HepG2 (cell line): ENCODE results near the gene MADCAM1. TPM values are rescaled to one million over a fixed set of nuclear protein-coding genes. Genes with fewer than 3 reads are reported as not detected.

ENCODE experiments used
- AGO2 ChIP-seq: fragments of 200-400 bp; formaldehyde crosslinking; optimal IDR thresholded peaks from 2 replicates; pipeline ENCODE3; 2017; ENCODE audit warnings: mild to moderate bottlenecking, low read depth, low read length, moderate library complexity
- FOXA3 ChIP-seq: IDR thresholded peaks from 2 replicates; pipeline ENCODE4 v1.6.1; 2016; ENCODE audit warnings: missing genetic modification reagents, missing compliant biosample characterization
- GMEB1 ChIP-seq: sonication (generic); formaldehyde crosslinking; IDR thresholded peaks from 2 replicates; pipeline ENCODE4 v1.5.1; 2020; ENCODE audit warnings: missing genetic modification reagents, mild to moderate bottlenecking, borderline replicate concordance
- HES4 ChIP-seq: sonication (generic); formaldehyde crosslinking; IDR thresholded peaks from 2 replicates; pipeline ENCODE4 v1.9.0; 2021; ENCODE audit warnings: mild to moderate bottlenecking, missing genetic modification reagents, borderline replicate concordance
- HNF1A ChIP-seq, 2 experiments: sonication (generic) in 1 of 2; formaldehyde crosslinking in 1 of 2; IDR thresholded peaks; 2 replicates each; pipeline versions ENCODE4 v1.4.0 to v1.6.1; 2016 to 2020; ENCODE audit warnings: borderline replicate concordance in 1 of 2, low read depth in 1 of 2, mild to moderate bottlenecking in 1 of 2, missing genetic modification reagents in 1 of 2
- NONO ChIP-seq, 2 experiments: fragments of 450-650 bp in 1 of 2; sonication (generic) in 1 of 2; formaldehyde crosslinking in 1 of 2; IDR thresholded peaks in 1 of 2; conservative IDR thresholded peaks in 1 of 2; 2 replicates each; pipeline versions ENCODE4 v1.6.1 to v1.8.0; 2017 to 2022; ENCODE audit warnings: mild to moderate bottlenecking in 1 of 2, missing genetic modification reagents in 1 of 2, moderate library complexity in 1 of 2
- NPAS2 ChIP-seq: sonication (generic); formaldehyde crosslinking; IDR thresholded peaks from 2 replicates; pipeline ENCODE4 v1.8.0; 2022; ENCODE audit warnings: mild to moderate bottlenecking, missing genetic modification reagents, borderline replicate concordance
- NR2C2 ChIP-seq: sonication (generic); formaldehyde crosslinking; IDR thresholded peaks from 2 replicates; pipeline ENCODE4 v1.4.0; 2020; ENCODE audit warnings: missing genetic modification reagents, mild to moderate bottlenecking, moderate library complexity, borderline replicate concordance
- PHF5A ChIP-seq: IDR thresholded peaks from one replicate; pipeline ENCODE4 v1.6.1; 2018; ENCODE audit warnings: low read depth, missing genetic modification reagents; ENCODE audit not compliant: unreplicated experiment
- PITX1 ChIP-seq: sonication (generic); formaldehyde crosslinking; IDR thresholded peaks from 2 replicates; pipeline ENCODE4 v1.5.1; 2020; ENCODE audit warnings: mild to moderate bottlenecking, missing genetic modification reagents
- SUZ12 ChIP-seq: fragments of 150-350 bp; IDR thresholded peaks from 2 replicates; pipeline ENCODE4 v1.6.1; 2014; ENCODE audit warnings: low read depth, low read length
- THYN1 ChIP-seq: sonication (generic); formaldehyde crosslinking; IDR thresholded peaks from 2 replicates; pipeline ENCODE4 v1.8.1; 2023; ENCODE audit warnings: low read depth, mild to moderate bottlenecking, moderate library complexity, missing genetic modification reagents, borderline replicate concordance
- TOPORS ChIP-seq: sonication (generic); formaldehyde crosslinking; IDR thresholded peaks from 2 replicates; pipeline ENCODE4 v1.8.0; 2023; ENCODE audit warnings: mild to moderate bottlenecking, missing genetic modification reagents
- U2AF2 ChIP-seq: fragments of 200-400 bp; formaldehyde crosslinking; IDR thresholded peaks from 2 replicates; pipeline ENCODE4 v1.6.1; 2017; ENCODE audit warnings: low read depth, mild to moderate bottlenecking, low read length
- ZBTB33 ChIP-seq: sonication (generic); formaldehyde crosslinking; IDR thresholded peaks from 2 replicates; pipeline ENCODE4 v1.4.0; 2020; ENCODE audit warnings: missing genetic modification reagents
- ZFP90 ChIP-seq: sonication (generic); formaldehyde crosslinking; IDR thresholded peaks from 2 replicates; pipeline ENCODE4 v1.8.0; 2022; ENCODE audit warnings: missing genetic modification reagents, mild to moderate bottlenecking, inconsistent platforms, borderline replicate concordance
- ZNF205 ChIP-seq: IDR thresholded peaks from 2 replicates; pipeline ENCODE4 v1.6.1; 2018; ENCODE audit warnings: missing biosample characterization, missing genetic modification reagents
- ZNF556 ChIP-seq: sonication (generic); formaldehyde crosslinking; IDR thresholded peaks from 2 replicates; pipeline ENCODE4 v1.4.0; 2020; ENCODE audit warnings: mild to moderate bottlenecking, missing genetic modification reagents, borderline replicate concordance
- ZNF761 ChIP-seq: sonication (generic); formaldehyde crosslinking; conservative IDR thresholded peaks from 2 replicates; pipeline ENCODE4 v1.4.0; 2020; ENCODE audit warnings: mild to moderate bottlenecking, missing genetic modification reagents
- ZSCAN21 ChIP-seq: sonication (generic); formaldehyde crosslinking; IDR thresholded peaks from 2 replicates; pipeline ENCODE4 v1.8.0; 2022; ENCODE audit warnings: mild to moderate bottlenecking, missing genetic modification reagents, moderate library complexity, borderline replicate concordance
- polyA plus RNA-seq, 8 experiments: library from polyadenylated mRNA; depleted of rRNA in 3 of 8; stranded (reverse) in 7 of 8; unstranded in 1 of 8; fragments of >200 nt; fragmentation: Illumina TruSeq in 4 of 8; extraction: Trizol in 4 of 8; gene quantifications; 2 replicates each; pipeline versions ENCODE4 v1.2.1 to v1.2.3, GENCODE V29; 2011 to 2016; ENCODE audit warnings: low read depth in 4 of 8, missing spikeins in 1 of 8, mixed read lengths in 1 of 8; ENCODE audit not compliant: insufficient read depth in 1 of 8
- total RNA-seq, 5 experiments: library from RNA; depleted of rRNA; stranded (reverse); fragments of >200 nt; fragmentation: Illumina TruSeq; extraction: Trizol; gene quantifications; 2 replicates each; pipeline ENCODE4 v1.2.3, GENCODE V29; 2016; ENCODE audit warnings: low read depth in 1 of 5

The MADCAM1 gene
- total and polyA plus RNA-seq, 2 of the 13 experiments (the other 11 are each of a cell fraction or from before 2014, with no cell fraction given) = 0.29 to 0.33 TPM

GRCh38 chr19:524062-524674, 27.9 kb downstream of the MADCAM1 start (continued):
- TF ChIP-seq NONO (IDR thresholded peaks at IDR 0.05) (no peak), NONO (CRISPR knock-in tag; conservative IDR thresholded peaks at IDR 0.05) (peak; percentile 93), FOXA3 (CRISPR knock-in tag) (0 out of 2 replicates have a peak, but pooled peaks have one; percentile 27), SUZ12 (no peak), U2AF2 (no peak), ZNF761 (CRISPR knock-in tag) (0 out of 2 replicates have a peak, but pooled peaks have one; percentile 20), ZSCAN21 (peak; percentile 70; the same call in 1 of the 2 replicates), HES4 (CRISPR knock-in tag) (no peak), HNF1A (IDR thresholded peaks at IDR 0.05; ENCODE audit: low read depth) (no peak), HNF1A (CRISPR knock-in tag; IDR thresholded peaks at IDR 0.05; ENCODE audit: borderline replicate concordance) (peak; percentile 79), ZFP90 (peak; percentile 68; the same call in 1 of the 2 replicates), ZNF205 (CRISPR knock-in tag) (peak; percentile 19; the same call in 1 of the 2 replicates), NR2C2 (peak; percentile 93), GMEB1 (CRISPR knock-in tag) (peak; percentile 65; the same call in 1 of the 2 replicates), PHF5A (CRISPR knock-in tag) (peak; percentile 62), PITX1 (CRISPR knock-in tag) (peak; percentile 99), ZBTB33 (CRISPR knock-in tag) (0 out of 2 replicates have a peak, but pooled peaks have one; percentile 10), THYN1 (CRISPR knock-in tag) (no peak), AGO2 (no peak), ZNF556 (CRISPR knock-in tag) (peak; percentile 79; the same call in 1 of the 2 replicates), TOPORS (CRISPR knock-in tag) (0 out of 2 replicates have a peak, but pooled peaks have one; percentile 41), NPAS2 (CRISPR knock-in tag) (no peak)
